ENCODE data around the gene CPAMD8.
"Not testable (repeated sequence)": the region's sequence is repeated elsewhere in the genome, so short reads cannot be mapped to it uniquely, and the experiment has no call there.

The CPAMD8 gene

GRCh38 chr19:16943942-16944625 is 82.5 kb downstream of the CPAMD8 start:
- no peak overlapping the region for H3K4me3 ChIP-seq (replicated peaks; ENCODE audit: low read depth, low read length)
- TF ChIP-seq, protein P1, sequence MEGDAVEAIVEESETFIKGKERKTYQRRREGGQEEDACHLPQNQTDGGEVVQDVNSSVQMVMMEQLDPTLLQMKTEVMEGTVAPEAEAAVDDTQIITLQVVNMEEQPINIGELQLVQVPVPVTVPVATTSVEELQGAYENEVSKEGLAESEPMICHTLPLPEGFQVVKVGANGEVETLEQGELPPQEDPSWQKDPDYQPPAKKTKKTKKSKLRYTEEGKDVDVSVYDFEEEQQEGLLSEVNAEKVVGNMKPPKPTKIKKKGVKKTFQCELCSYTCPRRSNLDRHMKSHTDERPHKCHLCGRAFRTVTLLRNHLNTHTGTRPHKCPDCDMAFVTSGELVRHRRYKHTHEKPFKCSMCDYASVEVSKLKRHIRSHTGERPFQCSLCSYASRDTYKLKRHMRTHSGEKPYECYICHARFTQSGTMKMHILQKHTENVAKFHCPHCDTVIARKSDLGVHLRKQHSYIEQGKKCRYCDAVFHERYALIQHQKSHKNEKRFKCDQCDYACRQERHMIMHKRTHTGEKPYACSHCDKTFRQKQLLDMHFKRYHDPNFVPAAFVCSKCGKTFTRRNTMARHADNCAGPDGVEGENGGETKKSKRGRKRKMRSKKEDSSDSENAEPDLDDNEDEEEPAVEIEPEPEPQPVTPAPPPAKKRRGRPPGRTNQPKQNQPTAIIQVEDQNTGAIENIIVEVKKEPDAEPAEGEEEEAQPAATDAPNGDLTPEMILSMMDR (IDR thresholded peaks at IDR 0.05; ENCODE audit: low read depth, low read length, missing control alignments): no peak
- no peak for DNase-seq (ENCODE audit: extremely low read depth, low read depth)

- not testable (repeated sequence) for H3K4me3 ChIP-seq (replicated peaks; ENCODE audit: low read depth, low read length)
Observed at GRCh38 chr19:16943090-16943489, 83.5 kb downstream of the CPAMD8 start.

DNA sequence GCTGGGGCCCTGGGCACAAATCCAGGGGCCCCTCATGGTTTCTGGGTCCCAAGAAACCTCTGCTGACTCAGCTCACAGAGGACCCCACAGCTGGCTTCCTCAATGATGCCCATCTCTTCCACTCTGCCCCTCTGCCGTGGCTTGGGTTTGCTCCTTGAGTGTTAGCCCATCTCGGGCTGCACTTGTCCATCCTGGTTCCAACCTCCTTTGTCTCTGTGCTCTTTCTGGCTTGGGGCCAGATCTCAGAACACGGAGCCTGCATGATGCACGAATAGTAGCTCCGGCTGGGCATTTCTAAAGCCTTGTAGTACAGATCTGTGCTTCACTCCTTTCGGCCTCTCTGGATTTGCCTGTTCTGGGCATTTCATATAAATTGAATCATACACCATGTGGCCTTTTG is 84.0 kb downstream of the CPAMD8 start:
- DNase-seq (ENCODE audit: extremely low read depth, low read depth): no peak
- TF ChIP-seq, protein P1 (IDR thresholded peaks at IDR 0.05; ENCODE audit: low read depth, low read length, missing control alignments): no peak
- H3K4me3 ChIP-seq (replicated peaks; ENCODE audit: low read depth, low read length): no peak overlapping the region

More at GRCh38 chr19:16943090-16943489, 83.5 kb downstream of the CPAMD8 start:
- DNase-seq (ENCODE audit: extremely low read depth, low read depth): not testable (repeated sequence)

DNA sequence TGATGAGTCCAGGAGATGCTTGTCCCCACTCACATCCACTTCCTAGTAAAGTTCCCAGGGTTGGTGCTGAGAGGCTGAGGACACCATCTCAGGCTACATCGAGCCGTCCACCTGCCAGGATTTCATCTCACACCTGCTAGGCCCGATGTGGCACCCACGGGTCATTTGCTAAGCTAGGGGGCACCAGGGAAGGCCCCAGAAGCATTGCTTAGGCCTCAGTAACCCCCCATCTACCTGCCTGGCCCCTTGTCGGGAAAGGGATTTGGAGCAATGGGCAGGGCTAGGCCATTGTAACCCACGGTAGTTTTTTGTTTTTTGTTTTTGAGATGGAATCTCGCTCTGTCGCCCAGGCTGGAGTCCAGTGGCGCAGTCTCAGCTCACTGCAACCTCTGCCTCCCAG is 86.0 kb downstream of the CPAMD8 start:
- TF ChIP-seq, protein P1 (IDR thresholded peaks at IDR 0.05; ENCODE audit: low read depth, low read length, missing control alignments): no peak
- no peak overlapping the region for H3K4me3 ChIP-seq (replicated peaks; ENCODE audit: low read depth, low read length)
- no peak for DNase-seq (ENCODE audit: extremely low read depth, low read depth)

DNA sequence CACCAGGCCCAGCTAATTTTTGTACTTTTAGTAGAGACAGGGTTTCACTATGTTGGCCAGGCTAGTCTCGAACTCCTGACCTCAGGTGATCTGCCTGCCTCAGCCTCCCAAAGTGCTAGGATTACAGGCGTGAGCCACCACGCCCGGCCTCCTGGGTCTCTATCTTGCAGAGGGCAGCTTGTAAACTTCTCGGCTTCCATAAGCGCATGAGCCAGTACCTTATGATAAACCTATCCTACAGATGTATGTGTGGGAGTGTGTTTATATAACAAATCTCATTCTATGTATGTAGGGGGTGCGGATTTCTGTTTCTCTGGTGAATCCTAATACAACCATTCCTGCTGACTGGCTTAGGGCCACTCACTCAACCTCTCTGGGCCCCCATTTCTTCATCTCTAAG is 86.5 kb downstream of the CPAMD8 start:
- not testable (repeated sequence) for DNase-seq (ENCODE audit: extremely low read depth, low read depth); H3K4me3 ChIP-seq (replicated peaks; ENCODE audit: low read depth, low read length)

DNA sequence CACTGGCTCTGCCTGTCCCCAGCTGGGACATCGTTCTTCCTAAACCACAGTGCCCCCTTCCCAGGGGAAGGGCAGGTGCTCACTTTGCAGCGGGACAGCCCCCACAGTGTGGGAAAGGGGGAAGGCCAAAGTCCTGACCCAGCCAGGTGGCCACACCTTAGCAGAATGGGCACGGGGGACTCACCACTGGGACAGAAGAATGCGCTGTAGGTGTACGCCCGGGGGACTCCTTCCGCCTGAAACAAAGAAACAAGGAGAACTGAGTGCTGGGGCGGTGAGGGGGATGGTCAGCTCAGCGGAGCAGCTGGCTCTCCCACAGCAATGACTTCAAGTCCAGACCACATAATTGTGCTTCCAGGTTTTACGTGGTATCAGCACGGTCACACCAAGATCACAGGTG is 88.4 kb downstream of the CPAMD8 start:
- TF ChIP-seq, protein P1 (IDR thresholded peaks at IDR 0.05; ENCODE audit: low read depth, low read length, missing control alignments): no peak
- H3K4me3 ChIP-seq (replicated peaks; ENCODE audit: low read depth, low read length): no peak overlapping the region
- no peak for DNase-seq (ENCODE audit: extremely low read depth, low read depth)

DNA sequence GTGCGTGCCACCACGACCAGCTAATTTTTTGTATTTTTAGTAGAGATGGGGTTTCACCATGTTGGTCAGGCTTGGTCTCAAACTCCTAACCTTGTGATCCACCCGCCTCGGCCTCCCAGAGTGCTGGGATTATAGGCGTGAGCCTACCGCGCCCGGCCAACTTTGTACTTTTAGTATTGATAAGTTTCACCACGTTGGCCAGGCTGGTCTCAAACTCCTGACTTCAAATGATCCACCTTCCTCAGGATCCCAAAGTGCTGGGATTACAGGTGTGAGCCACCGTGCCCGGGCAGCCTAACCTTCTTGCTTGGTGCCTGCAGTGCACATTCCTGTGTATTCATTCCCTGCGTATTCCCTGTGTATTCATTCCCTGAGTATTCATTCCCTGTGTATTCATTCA is 88.8 kb downstream of the CPAMD8 start:
- not testable (repeated sequence) for DNase-seq (ENCODE audit: extremely low read depth, low read depth); H3K4me3 ChIP-seq (replicated peaks; ENCODE audit: low read depth, low read length)

DNA sequence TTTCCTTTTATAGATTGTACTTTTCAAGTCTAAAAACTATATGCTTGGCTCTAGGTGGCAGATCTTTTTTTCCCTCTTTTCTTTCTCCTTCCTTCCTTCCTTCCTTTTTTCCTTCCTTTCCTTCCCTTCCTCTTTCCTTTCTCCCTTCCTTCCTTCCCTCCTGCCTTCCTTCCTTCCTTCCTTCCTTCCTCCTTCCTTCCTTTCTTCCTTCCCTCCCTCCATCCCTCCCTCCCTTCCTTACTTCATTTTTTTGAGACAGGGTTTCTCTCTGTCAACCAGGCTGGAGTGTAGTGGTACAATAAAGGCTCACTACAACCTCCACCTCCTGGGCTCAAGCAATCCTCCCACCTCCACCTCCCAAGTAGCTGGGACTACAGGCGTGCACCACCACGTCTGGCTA is 89.7 kb downstream of the CPAMD8 start:
- H3K4me3 ChIP-seq (replicated peaks; ENCODE audit: low read depth, low read length): no peak overlapping the region
- no peak for DNase-seq (ENCODE audit: extremely low read depth, low read depth)
- TF ChIP-seq, protein P1 (IDR thresholded peaks at IDR 0.05; ENCODE audit: low read depth, low read length, missing control alignments): no peak
